WTC11 (cell line): ENCODE measurements around the gene RBFOX2. TPM values are rescaled to one million over a fixed set of nuclear protein-coding genes. Genes with fewer than 3 reads are reported as not detected.
A peak's percentile ranks its signal among the peaks of the same experiment; 100 is the strongest.

Source experiments
- ATAC-seq: fragments of 200-7000 bp; cut with Tn5 transposase; 2 replicates; pipeline ENCODE4 v1.10.0; 2021; ENCODE audit warnings: mild to moderate bottlenecking, moderate library complexity
- CTCF ChIA-PET: fragments of 300-600 bp; sonication (Branson Sonifier 250); formaldehyde crosslinking; loops from one replicate; lab custom pipeline; 2021; ENCODE audit warnings: antibody characterized with exemption; lab: Charles Lee
- POLR2A ChIA-PET: fragments of 350-600 bp; sonication (Branson Sonifier 250); formaldehyde crosslinking; loops from one replicate; lab custom pipeline; 2021; ENCODE audit warnings: antibody characterized with exemption; lab: Charles Lee
- DNase-seq: peaks from one replicate; pipeline ENCODE4 v3.0.0; 2021; ENCODE audit warnings: low spot score
- H3K27ac Mint-ChIP-seq: 2 replicates; pipeline ENCODE4 v1.8.0; 2021; ENCODE audit warnings: mixed read lengths
- H3K27me3 Mint-ChIP-seq: 2 replicates; pipeline ENCODE4 v1.8.0; 2021; ENCODE audit warnings: low read depth, mild to moderate bottlenecking, moderate library complexity, mixed read lengths
- H3K36me3 Mint-ChIP-seq: 2 replicates; pipeline ENCODE4 v1.8.0; 2021; ENCODE audit warnings: mixed read lengths
- H3K4me1 Mint-ChIP-seq: 2 replicates; pipeline ENCODE4 v1.8.0; 2022; ENCODE audit warnings: mixed read lengths
- H3K4me3 Mint-ChIP-seq: 2 replicates; pipeline ENCODE4 v1.8.0; 2021; ENCODE audit warnings: mild to moderate bottlenecking, moderate library complexity, mixed read lengths
- H3K9me3 Mint-ChIP-seq: 2 replicates; pipeline ENCODE4 v1.8.0; 2021; ENCODE audit warnings: mixed read lengths
- CREB1 ChIP-seq: sonication (generic); formaldehyde crosslinking; IDR thresholded peaks from 2 replicates; pipeline ENCODE4 v1.8.0; 2023; ENCODE audit warnings: mild to moderate bottlenecking, missing genetic modification reagents
- EMX1 ChIP-seq: fragments of 250-450 bp; sonication (Bioruptor Pico); IDR thresholded peaks from 2 replicates; pipeline ENCODE4 v1.8.0; 2021; ENCODE audit warnings: mild to moderate bottlenecking
- FOXJ3 ChIP-seq: sonication (generic); formaldehyde crosslinking; IDR thresholded peaks from 2 replicates; pipeline ENCODE4 v1.9.0; 2021; ENCODE audit warnings: missing genetic modification reagents, mild to moderate bottlenecking, borderline replicate concordance
- JUN ChIP-seq: sonication (generic); formaldehyde crosslinking; IDR thresholded peaks from 2 replicates; pipeline ENCODE4 v1.8.0; 2023; ENCODE audit warnings: mild to moderate bottlenecking, missing genetic modification reagents
- MXD4 ChIP-seq: fragments of 250-450 bp; sonication (Bioruptor Pico); IDR thresholded peaks from 2 replicates; pipeline ENCODE4 v1.8.0; 2021; ENCODE audit warnings: mild to moderate bottlenecking, moderate library complexity, borderline replicate concordance
- NFE2L1 ChIP-seq: sonication (generic); formaldehyde crosslinking; IDR thresholded peaks from 2 replicates; pipeline ENCODE4 v1.8.1; 2023; ENCODE audit warnings: missing genetic modification reagents
- ZNF121 ChIP-seq: sonication (generic); formaldehyde crosslinking; IDR thresholded peaks from 2 replicates; pipeline ENCODE4 v1.8.0; 2023; ENCODE audit warnings: missing genetic modification reagents
- ZNF138 ChIP-seq: sonication (generic); formaldehyde crosslinking; conservative IDR thresholded peaks from 2 replicates; pipeline ENCODE4 v1.8.1; 2022; ENCODE audit warnings: mild to moderate bottlenecking, moderate library complexity, missing genetic modification reagents
- ZNF423 ChIP-seq: fragments of 250-450 bp; sonication (Bioruptor Pico); IDR thresholded peaks from 2 replicates; pipeline ENCODE4 v2.1.2; 2022; ENCODE audit warnings: mild to moderate bottlenecking, moderate library complexity
- total RNA-seq: library from RNA; stranded (reverse); gene quantifications from 3 replicates; pipeline ENCODE4 v1.2.3, GENCODE V29; 2021
- TF ChIP-seq, protein P1 (sequence below): sonication (generic); formaldehyde crosslinking; conservative IDR thresholded peaks from 2 replicates; pipeline ENCODE4 v1.8.1; 2023; ENCODE audit warnings: mild to moderate bottlenecking, low read depth, missing genetic modification reagents, moderate library complexity
- TF ChIP-seq, protein P2 (sequence below): sonication (generic); formaldehyde crosslinking; IDR thresholded peaks from 2 replicates; pipeline ENCODE4 v1.8.0; 2022; ENCODE audit warnings: mild to moderate bottlenecking, missing genetic modification reagents
- TF ChIP-seq, protein P3 (sequence below): sonication (generic); formaldehyde crosslinking; IDR thresholded peaks from 2 replicates; pipeline ENCODE4 v1.8.1; 2023; ENCODE audit warnings: mild to moderate bottlenecking, missing genetic modification reagents
- TF ChIP-seq, protein P4 (sequence below): sonication (generic); formaldehyde crosslinking; IDR thresholded peaks from 2 replicates; pipeline ENCODE4 v1.8.0; 2022; ENCODE audit warnings: missing genetic modification reagents
- TF ChIP-seq, protein P5 (sequence below): sonication (generic); formaldehyde crosslinking; IDR thresholded peaks from 2 replicates; pipeline ENCODE4 v1.8.1; 2022; ENCODE audit warnings: mild to moderate bottlenecking, missing genetic modification reagents, moderate library complexity, borderline replicate concordance

RBFOX2 gene
- total RNA-seq, 1 experiment from 2014 or later: 107 TPM

DNA sequence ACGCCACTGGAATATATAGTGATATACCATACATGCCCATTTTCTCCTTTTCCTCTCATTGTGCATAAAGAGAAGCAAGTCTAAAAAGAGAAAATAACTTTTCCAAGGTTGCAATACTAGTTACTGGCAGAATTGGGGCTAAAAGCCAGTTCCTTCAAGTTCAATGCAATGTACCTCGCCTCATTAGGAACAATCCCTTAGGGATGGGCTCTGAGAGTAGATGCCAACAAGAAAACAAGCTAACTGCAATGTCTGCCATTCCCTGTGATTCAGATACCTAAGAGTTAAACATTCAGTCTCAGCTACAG, 114.3 kb downstream of the RBFOX2 start:
- H3K9me3 Mint-ChIP-seq: no peaks in the 10 kb centered on the region
- TF ChIP-seq CREB1 (CRISPR knock-in tag) (no peak), ZNF423 (CRISPR knock-in tag) (no peak), MXD4 (CRISPR knock-in tag) (no peak), ZNF138 (CRISPR knock-in tag) (no peak), ZNF121 (CRISPR knock-in tag) (no peak), JUN (CRISPR knock-in tag) (no peak), FOXJ3 (CRISPR knock-in tag) (no peak), NFE2L1 (CRISPR knock-in tag) (no peak)
- TF ChIP-seq, protein P1, sequence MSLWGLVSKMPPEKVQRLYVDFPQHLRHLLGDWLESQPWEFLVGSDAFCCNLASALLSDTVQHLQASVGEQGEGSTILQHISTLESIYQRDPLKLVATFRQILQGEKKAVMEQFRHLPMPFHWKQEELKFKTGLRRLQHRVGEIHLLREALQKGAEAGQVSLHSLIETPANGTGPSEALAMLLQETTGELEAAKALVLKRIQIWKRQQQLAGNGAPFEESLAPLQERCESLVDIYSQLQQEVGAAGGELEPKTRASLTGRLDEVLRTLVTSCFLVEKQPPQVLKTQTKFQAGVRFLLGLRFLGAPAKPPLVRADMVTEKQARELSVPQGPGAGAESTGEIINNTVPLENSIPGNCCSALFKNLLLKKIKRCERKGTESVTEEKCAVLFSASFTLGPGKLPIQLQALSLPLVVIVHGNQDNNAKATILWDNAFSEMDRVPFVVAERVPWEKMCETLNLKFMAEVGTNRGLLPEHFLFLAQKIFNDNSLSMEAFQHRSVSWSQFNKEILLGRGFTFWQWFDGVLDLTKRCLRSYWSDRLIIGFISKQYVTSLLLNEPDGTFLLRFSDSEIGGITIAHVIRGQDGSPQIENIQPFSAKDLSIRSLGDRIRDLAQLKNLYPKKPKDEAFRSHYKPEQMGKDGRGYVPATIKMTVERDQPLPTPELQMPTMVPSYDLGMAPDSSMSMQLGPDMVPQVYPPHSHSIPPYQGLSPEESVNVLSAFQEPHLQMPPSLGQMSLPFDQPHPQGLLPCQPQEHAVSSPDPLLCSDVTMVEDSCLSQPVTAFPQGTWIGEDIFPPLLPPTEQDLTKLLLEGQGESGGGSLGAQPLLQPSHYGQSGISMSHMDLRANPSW (CRISPR knock-in tag): no peak
- TF ChIP-seq, protein P2, sequence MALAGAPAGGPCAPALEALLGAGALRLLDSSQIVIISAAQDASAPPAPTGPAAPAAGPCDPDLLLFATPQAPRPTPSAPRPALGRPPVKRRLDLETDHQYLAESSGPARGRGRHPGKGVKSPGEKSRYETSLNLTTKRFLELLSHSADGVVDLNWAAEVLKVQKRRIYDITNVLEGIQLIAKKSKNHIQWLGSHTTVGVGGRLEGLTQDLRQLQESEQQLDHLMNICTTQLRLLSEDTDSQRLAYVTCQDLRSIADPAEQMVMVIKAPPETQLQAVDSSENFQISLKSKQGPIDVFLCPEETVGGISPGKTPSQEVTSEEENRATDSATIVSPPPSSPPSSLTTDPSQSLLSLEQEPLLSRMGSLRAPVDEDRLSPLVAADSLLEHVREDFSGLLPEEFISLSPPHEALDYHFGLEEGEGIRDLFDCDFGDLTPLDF (CRISPR knock-in tag): no peak
- TF ChIP-seq, protein P3, sequence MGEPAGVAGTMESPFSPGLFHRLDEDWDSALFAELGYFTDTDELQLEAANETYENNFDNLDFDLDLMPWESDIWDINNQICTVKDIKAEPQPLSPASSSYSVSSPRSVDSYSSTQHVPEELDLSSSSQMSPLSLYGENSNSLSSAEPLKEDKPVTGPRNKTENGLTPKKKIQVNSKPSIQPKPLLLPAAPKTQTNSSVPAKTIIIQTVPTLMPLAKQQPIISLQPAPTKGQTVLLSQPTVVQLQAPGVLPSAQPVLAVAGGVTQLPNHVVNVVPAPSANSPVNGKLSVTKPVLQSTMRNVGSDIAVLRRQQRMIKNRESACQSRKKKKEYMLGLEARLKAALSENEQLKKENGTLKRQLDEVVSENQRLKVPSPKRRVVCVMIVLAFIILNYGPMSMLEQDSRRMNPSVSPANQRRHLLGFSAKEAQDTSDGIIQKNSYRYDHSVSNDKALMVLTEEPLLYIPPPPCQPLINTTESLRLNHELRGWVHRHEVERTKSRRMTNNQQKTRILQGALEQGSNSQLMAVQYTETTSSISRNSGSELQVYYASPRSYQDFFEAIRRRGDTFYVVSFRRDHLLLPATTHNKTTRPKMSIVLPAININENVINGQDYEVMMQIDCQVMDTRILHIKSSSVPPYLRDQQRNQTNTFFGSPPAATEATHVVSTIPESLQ (CRISPR knock-in tag): no peak
- peaks cover 68% of the 10 kb centered on the region for H3K4me1 Mint-ChIP-seq
- H3K27me3 Mint-ChIP-seq: no peaks in the 10 kb centered on the region
- no peaks in the 10 kb centered on the region for H3K36me3 Mint-ChIP-seq
- peak overlapping the region; percentile 71 for H3K4me3 Mint-ChIP-seq
- peak overlapping the region; percentile 99 for H3K27ac Mint-ChIP-seq
- ChIA-PET POLR2A (interaction anchor here (0.5 to 1.0 kb wide), 3 partner anchors 79 to 138 kb away, joined by 3 to 4 read pairs (median 3); partner anchors contain the start of gene RBFOX2), CTCF (interaction anchor here (0.8 to 1.5 kb wide), 4 partner anchors 151 to 287 kb away, joined by 3 to 7 read pairs (median 6); no protein-coding TSS in a partner anchor)
- no peak for ATAC-seq
- DNase-seq: no peak

DNA sequence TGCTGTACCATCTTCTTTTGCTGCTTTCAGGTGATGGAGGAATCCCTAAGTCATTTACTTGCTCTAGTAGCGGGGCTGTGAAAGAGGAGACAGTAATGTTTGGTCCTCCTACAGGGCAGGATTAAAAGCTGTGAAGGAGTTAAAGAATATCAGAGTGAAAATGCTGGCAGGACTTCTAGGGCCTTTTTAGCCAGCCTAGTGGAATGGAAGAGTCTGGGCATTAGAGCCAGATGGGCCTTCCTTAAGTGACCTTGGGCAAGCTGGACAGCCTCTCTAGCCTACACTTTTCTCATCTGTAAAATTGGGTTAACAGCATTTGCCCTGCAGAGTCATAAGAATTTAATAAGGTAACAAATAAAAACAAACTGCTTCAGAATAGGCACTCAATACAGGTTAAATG, 114.7 kb downstream of the RBFOX2 start:
- ATAC-seq (no peak), DNase-seq (no peak)
- Mint-ChIP-seq H3K27me3 (no peaks in the 10 kb centered on the region), H3K9me3 (no peaks in the 10 kb centered on the region), H3K4me3 (peak overlapping the region; percentile 71), H3K4me1 (peaks cover 68% of the 10 kb centered on the region), H3K27ac (peak overlapping the region; percentile 99), H3K36me3 (no peaks in the 10 kb centered on the region)
- TF ChIP-seq, protein P4, sequence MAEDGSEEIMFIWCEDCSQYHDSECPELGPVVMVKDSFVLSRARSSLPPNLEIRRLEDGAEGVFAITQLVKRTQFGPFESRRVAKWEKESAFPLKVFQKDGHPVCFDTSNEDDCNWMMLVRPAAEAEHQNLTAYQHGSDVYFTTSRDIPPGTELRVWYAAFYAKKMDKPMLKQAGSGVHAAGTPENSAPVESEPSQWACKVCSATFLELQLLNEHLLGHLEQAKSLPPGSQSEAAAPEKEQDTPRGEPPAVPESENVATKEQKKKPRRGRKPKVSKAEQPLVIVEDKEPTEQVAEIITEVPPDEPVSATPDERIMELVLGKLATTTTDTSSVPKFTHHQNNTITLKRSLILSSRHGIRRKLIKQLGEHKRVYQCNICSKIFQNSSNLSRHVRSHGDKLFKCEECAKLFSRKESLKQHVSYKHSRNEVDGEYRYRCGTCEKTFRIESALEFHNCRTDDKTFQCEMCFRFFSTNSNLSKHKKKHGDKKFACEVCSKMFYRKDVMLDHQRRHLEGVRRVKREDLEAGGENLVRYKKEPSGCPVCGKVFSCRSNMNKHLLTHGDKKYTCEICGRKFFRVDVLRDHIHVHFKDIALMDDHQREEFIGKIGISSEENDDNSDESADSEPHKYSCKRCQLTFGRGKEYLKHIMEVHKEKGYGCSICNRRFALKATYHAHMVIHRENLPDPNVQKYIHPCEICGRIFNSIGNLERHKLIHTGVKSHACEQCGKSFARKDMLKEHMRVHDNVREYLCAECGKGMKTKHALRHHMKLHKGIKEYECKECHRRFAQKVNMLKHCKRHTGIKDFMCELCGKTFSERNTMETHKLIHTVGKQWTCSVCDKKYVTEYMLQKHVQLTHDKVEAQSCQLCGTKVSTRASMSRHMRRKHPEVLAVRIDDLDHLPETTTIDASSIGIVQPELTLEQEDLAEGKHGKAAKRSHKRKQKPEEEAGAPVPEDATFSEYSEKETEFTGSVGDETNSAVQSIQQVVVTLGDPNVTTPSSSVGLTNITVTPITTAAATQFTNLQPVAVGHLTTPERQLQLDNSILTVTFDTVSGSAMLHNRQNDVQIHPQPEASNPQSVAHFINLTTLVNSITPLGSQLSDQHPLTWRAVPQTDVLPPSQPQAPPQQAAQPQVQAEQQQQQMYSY: no peak
- TF ChIP-seq, protein P5, sequence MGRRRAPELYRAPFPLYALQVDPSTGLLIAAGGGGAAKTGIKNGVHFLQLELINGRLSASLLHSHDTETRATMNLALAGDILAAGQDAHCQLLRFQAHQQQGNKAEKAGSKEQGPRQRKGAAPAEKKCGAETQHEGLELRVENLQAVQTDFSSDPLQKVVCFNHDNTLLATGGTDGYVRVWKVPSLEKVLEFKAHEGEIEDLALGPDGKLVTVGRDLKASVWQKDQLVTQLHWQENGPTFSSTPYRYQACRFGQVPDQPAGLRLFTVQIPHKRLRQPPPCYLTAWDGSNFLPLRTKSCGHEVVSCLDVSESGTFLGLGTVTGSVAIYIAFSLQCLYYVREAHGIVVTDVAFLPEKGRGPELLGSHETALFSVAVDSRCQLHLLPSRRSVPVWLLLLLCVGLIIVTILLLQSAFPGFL (CRISPR knock-in tag): no peak
- TF ChIP-seq EMX1 (CRISPR knock-in tag): no peak
- POLR2A ChIA-PET: interaction anchor here (0.5 to 1.0 kb wide), 2 partner anchors 115 to 138 kb away, joined by 3 to 4 read pairs; partner anchors contain the start of gene RBFOX2
- CTCF ChIA-PET: interaction anchor here (0.8 to 1.1 kb wide), 3 partner anchors 152 to 282 kb away, joined by 3 to 7 read pairs (median 7); no protein-coding TSS in a partner anchor
